ENCODE results near the gene MRPL54. TPM values are rescaled to one million over a fixed set of nuclear protein-coding genes. Genes with fewer than 3 reads are reported as not detected.
"Not testable (repeated sequence)": the region's sequence is repeated elsewhere in the genome, so short reads cannot be mapped to it uniquely, and the experiment has no call there.

The MRPL54 gene
- total RNA-seq, 1 donor from 2014 or later: 41.7 TPM

DNA sequence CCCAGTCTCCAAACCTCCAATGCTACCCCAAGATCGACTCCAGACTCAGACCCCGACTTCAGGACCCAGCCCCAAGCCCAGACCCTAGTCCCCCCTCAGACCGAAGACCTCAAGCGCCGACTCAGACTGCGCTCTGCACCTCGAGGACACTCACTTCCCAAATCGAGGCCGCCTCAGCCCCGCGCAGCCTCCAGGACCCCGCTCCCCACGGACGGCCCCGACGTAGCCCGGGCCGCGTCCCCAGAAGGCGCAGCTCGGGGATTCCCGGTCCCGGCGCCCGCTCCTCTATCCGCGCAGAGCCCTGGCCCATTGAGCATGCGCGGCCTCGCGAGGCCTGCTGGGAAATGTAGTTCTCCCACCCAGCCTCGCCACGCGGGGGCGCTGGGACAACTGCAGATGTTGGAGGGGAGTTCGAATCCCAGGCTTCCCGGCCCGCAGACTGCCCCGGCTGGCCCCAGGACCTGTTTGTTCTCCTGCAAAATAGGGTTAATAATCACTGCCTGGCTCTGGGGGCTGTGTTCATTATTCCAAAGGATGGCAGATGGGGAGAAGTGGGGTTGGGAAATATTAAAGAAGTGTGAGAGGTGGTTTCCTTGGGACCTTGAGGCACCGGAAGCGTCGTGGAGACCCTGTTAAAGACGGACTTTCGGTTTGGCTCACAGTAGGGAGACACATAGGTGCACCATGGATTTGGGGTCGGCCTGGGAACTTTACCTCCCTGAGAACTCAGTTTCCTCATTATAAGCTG lies 926 bp upstream of the MRPL54 start, which contains the start of gene APBA3:
Gene APBA3 (minus strand): TSS at position 311 of the 748 bp plus-strand sequence. CDS start 1,428 bp downstream, outside the sequence.
- peak within 1 kb of the TSS; percentile 100 for H3K27ac Mint-ChIP-seq (ENCODE audit: unreplicated experiment)
- TF ChIP-seq, protein P1, sequence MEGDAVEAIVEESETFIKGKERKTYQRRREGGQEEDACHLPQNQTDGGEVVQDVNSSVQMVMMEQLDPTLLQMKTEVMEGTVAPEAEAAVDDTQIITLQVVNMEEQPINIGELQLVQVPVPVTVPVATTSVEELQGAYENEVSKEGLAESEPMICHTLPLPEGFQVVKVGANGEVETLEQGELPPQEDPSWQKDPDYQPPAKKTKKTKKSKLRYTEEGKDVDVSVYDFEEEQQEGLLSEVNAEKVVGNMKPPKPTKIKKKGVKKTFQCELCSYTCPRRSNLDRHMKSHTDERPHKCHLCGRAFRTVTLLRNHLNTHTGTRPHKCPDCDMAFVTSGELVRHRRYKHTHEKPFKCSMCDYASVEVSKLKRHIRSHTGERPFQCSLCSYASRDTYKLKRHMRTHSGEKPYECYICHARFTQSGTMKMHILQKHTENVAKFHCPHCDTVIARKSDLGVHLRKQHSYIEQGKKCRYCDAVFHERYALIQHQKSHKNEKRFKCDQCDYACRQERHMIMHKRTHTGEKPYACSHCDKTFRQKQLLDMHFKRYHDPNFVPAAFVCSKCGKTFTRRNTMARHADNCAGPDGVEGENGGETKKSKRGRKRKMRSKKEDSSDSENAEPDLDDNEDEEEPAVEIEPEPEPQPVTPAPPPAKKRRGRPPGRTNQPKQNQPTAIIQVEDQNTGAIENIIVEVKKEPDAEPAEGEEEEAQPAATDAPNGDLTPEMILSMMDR (conservative IDR thresholded peaks at IDR 0.05): peak; percentile 64
- peaks cover 20% of the 10 kb centered on the region for H3K4me1 Mint-ChIP-seq
- peak within 1 kb of the TSS; percentile 100 for H3K4me3 Mint-ChIP-seq
- H3K36me3 Mint-ChIP-seq (ENCODE audit: low read depth): peaks cover 3% of the 10 kb centered on the region
- peak; percentile 96 for DNase-seq (ENCODE audit: low read depth, low spot score)
- H3K27me3 Mint-ChIP-seq (ENCODE audit: low read depth): peaks cover 2% of the 10 kb centered on the region
- no peaks in the 10 kb centered on the region for H3K9me3 Mint-ChIP-seq

DNA sequence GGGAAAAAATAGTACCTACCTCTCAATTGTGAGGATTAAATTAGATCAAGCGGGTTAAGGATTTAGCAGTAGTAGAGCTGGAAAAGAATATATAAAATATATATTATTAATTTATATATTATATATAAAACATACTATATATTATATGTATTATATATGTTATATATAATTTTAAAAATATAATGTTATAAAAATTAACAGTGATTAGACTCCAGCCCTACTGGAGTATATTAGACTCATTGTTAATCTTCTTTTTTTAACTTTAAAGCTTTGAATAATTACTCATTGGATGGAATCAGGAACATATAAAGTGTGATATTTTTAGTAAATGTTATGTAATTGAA lies 380 bp upstream of the MRPL54 start:
- H3K4me3 Mint-ChIP-seq: peak overlapping the region; percentile 100
- no peaks in the 10 kb centered on the region for H3K9me3 Mint-ChIP-seq
- H3K36me3 Mint-ChIP-seq (ENCODE audit: low read depth): peaks cover 3% of the 10 kb centered on the region
- H3K4me1 Mint-ChIP-seq: peaks cover 20% of the 10 kb centered on the region
- TF ChIP-seq, protein P1 (conservative IDR thresholded peaks at IDR 0.05): no peak
- H3K27me3 Mint-ChIP-seq (ENCODE audit: low read depth): peaks cover 2% of the 10 kb centered on the region
- no peak for DNase-seq (ENCODE audit: low read depth, low spot score)
- peak overlapping the region; percentile 92 for H3K27ac Mint-ChIP-seq (ENCODE audit: unreplicated experiment)

DNA sequence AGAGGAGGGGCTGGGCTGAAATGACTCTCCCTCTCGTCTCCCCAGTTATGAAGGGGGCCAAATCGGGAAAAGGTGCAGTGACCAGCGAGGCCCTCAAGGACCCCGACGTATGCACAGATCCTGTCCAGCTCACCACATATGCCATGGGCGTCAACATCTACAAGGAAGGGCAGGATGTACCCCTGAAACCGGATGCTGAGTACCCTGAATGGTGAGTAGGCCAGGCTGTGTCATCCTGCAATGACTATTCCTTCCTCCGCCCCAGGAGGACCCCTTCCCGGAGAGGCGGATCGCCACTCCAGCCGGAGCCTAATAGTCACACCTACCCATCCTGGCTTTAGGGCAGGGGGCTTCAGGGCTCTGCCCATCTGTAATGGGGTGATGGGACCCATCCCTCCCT lies 2.6 kb downstream of the MRPL54 start:
- TF ChIP-seq, protein P1 (conservative IDR thresholded peaks at IDR 0.05): no peak
- Mint-ChIP-seq H3K36me3 (ENCODE audit: low read depth) (peaks cover 3% of the 10 kb centered on the region), H3K27ac (ENCODE audit: unreplicated experiment) (no peak overlapping the region), H3K4me1 (peaks cover 20% of the 10 kb centered on the region), H3K27me3 (ENCODE audit: low read depth) (peaks cover 2% of the 10 kb centered on the region), H3K9me3 (no peaks in the 10 kb centered on the region), H3K4me3 (no peak overlapping the region)
- no peak for DNase-seq (ENCODE audit: low read depth, low spot score)

DNA sequence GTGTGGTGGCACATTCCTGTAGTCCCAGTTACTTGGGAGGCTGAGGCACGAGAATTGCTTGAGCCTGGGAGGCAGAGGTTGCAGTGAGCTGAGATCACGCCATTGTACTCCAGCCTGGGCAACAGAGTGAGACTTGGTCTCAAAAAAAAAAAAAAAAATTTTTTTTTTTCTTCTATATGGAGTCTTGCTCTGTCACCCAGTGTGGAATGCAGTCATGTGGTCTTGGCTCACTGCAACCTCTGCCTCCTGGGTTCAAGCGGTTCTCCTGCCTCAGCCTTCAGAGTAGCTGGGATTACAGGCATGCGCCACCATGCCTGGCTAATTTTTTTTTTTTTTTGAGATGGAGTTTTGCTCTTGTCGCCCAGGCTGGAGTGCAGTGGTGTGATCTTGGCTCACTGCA lies 3.3 kb downstream of the MRPL54 start:
- not testable (repeated sequence) for DNase-seq (ENCODE audit: low read depth, low spot score); H3K9me3 Mint-ChIP-seq; H3K27me3 Mint-ChIP-seq (ENCODE audit: low read depth); H3K36me3 Mint-ChIP-seq (ENCODE audit: low read depth); H3K4me3 Mint-ChIP-seq; H3K27ac Mint-ChIP-seq (ENCODE audit: unreplicated experiment)
- peaks cover 20% of the 10 kb centered on the region for H3K4me1 Mint-ChIP-seq

DNA sequence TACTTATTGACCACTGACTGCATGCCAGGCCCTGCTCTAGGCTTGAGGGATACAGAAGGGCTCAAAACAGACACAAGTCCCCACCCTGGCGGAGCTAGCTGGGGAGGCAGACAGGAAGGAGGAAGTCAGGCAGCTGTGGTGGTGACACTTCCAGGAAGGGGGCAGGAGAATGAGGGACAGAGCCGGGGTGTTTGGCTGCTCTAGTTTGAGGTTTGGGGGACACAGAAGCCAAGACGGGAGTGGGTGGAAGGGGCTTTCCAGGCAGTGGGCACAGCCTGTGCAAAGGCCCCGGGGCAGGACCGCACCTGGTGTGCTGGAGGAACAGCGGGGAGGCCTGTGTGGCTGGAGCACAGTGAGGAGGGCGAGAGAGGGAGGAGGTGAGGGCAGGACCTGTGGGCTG lies 4.0 kb downstream of the MRPL54 start:
- Mint-ChIP-seq H3K27ac (ENCODE audit: unreplicated experiment) (peak overlapping the region; percentile 75), H3K27me3 (ENCODE audit: low read depth) (peaks cover 2% of the 10 kb centered on the region), H3K36me3 (ENCODE audit: low read depth) (peaks cover 3% of the 10 kb centered on the region), H3K4me3 (no peak overlapping the region), H3K9me3 (no peaks in the 10 kb centered on the region), H3K4me1 (peaks cover 14% of the 10 kb centered on the region)
- TF ChIP-seq, protein P1 (conservative IDR thresholded peaks at IDR 0.05): no peak
- DNase-seq (ENCODE audit: low read depth, low spot score): no peak

DNA sequence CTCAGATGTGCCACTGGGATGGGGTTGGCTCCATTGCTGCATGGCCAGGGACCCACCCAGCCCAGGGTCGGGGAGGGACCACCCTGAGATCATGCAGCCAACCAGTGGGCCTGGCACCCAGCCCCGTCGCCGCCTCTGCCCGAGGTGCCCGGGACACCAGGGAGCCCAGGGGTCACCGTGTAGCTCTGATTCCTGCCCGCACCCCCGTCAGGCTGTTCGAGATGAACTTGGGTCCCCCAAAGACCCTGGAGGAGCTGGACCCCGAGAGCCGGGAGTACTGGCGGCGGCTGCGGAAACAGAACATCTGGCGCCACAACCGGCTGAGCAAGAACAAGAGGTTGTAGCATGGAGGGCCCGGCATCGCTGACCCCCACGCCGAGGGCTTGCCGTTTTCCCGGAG lies 4.6 kb downstream of the MRPL54 start:
- Mint-ChIP-seq H3K4me1 (peaks cover 9% of the 10 kb centered on the region), H3K36me3 (ENCODE audit: low read depth) (peaks cover 3% of the 10 kb centered on the region), H3K9me3 (no peaks in the 10 kb centered on the region), H3K4me3 (no peak overlapping the region), H3K27me3 (ENCODE audit: low read depth) (peaks cover 2% of the 10 kb centered on the region), H3K27ac (ENCODE audit: unreplicated experiment) (no peak overlapping the region)
- TF ChIP-seq, protein P1 (conservative IDR thresholded peaks at IDR 0.05): no peak
- DNase-seq (ENCODE audit: low read depth, low spot score): no peak

Measured in neural crest cell (in vitro differentiated cells).